ENCODE measurements around the gene GRK1.

DNA sequence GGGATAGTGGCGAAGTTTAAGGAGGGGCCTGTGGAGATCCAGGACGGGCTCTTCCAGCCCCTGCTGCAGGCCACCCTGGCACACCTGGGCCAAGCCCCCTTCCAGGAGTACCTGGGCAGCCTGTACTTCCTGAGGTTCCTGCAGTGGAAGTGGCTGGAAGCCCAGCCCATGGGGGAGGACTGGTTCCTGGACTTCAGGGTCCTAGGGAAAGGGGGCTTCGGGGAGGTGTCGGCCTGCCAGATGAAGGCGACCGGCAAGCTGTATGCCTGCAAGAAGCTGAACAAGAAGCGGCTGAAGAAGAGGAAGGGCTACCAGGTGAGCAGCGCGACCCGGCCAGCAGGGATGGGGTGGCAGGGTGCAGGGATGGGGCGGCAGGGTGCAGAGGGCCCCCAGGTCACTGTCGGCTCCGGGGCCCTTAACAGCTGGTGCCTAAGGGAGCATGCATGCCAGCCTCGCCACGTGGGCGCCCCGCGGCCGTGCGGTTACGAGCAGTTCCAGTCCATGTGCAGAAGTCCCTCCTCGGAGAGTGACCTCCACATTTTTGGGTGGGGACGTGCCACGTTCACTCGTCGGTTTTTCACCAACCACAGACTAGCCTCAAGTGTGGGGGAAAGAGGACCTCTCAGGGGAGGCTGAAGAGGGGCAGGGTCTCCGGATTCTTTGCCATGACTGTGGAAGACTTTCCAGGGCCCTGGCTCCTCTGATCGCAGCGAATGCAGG is 912 bp downstream of the GRK1 start:
- TF ChIP-seq, protein P1, sequence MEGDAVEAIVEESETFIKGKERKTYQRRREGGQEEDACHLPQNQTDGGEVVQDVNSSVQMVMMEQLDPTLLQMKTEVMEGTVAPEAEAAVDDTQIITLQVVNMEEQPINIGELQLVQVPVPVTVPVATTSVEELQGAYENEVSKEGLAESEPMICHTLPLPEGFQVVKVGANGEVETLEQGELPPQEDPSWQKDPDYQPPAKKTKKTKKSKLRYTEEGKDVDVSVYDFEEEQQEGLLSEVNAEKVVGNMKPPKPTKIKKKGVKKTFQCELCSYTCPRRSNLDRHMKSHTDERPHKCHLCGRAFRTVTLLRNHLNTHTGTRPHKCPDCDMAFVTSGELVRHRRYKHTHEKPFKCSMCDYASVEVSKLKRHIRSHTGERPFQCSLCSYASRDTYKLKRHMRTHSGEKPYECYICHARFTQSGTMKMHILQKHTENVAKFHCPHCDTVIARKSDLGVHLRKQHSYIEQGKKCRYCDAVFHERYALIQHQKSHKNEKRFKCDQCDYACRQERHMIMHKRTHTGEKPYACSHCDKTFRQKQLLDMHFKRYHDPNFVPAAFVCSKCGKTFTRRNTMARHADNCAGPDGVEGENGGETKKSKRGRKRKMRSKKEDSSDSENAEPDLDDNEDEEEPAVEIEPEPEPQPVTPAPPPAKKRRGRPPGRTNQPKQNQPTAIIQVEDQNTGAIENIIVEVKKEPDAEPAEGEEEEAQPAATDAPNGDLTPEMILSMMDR (IDR thresholded peaks at IDR 0.05): no peak
- TF ChIP-seq POLR2A (IDR thresholded peaks at IDR 0.05): no peak

Measured in uterus (tissue), 2 donors.